ENCODE data around the gene PCGF3.

- TF ChIP-seq CTCF (IDR thresholded peaks at IDR 0.05) (no peak), POLR2A (IDR thresholded peaks at IDR 0.05) (no peak), POLR2AphosphoS5 (IDR thresholded peaks at IDR 0.05) (no peak)
Measured at GRCh38 chr4:752196-752861, 46.7 kb downstream of the PCGF3 start.

Measured in prostate gland (tissue), 2 donors.